HEK293T (cell line): ENCODE results near the gene MAMLD1.

Source experiments
- CTBP1 ChIP-seq: fragments of 450-650 bp; IDR thresholded peaks from 2 replicates; pipeline ENCODE4 v1.6.1; 2016; ENCODE audit warnings: borderline replicate concordance
- FOXK2 ChIP-seq: fragments of 450-650 bp; IDR thresholded peaks from 2 replicates; pipeline ENCODE4 v1.6.1; 2016; ENCODE audit warnings: mild to moderate bottlenecking
- FOXM1 ChIP-seq: fragments of 450-650 bp; IDR thresholded peaks from 2 replicates; pipeline ENCODE4 v1.6.1; 2017; ENCODE audit warnings: mild to moderate bottlenecking, borderline replicate concordance
- PKNOX1 ChIP-seq: fragments of 450-650 bp; IDR thresholded peaks from 2 replicates; pipeline ENCODE4 v1.6.1; 2016

- TF ChIP-seq FOXK2, result no peak
- no peak for TF ChIP-seq FOXM1
- TF ChIP-seq CTBP1, result no peak
- no peak for TF ChIP-seq PKNOX1
Observed at GRCh38 chrX:150522494-150522893, 159.4 kb downstream of the MAMLD1 start.
